HG02885 (cell line): Measurements from ENCODE around the gene MRFAP1L1.

Source experiments
- ATAC-seq: cut with Tn5 transposase; IDR thresholded peaks from one replicate; pipeline ENCODE4 v1.9.1; 2021; ENCODE audit warnings: mild to moderate bottlenecking; ENCODE audit not compliant: unreplicated experiment, poor library complexity

MRFAP1L1 gene

GRCh38 chr4:6718932-6719610 lies 9.4 kb upstream of the MRFAP1L1 start:
- ATAC-seq: no peak

DNA sequence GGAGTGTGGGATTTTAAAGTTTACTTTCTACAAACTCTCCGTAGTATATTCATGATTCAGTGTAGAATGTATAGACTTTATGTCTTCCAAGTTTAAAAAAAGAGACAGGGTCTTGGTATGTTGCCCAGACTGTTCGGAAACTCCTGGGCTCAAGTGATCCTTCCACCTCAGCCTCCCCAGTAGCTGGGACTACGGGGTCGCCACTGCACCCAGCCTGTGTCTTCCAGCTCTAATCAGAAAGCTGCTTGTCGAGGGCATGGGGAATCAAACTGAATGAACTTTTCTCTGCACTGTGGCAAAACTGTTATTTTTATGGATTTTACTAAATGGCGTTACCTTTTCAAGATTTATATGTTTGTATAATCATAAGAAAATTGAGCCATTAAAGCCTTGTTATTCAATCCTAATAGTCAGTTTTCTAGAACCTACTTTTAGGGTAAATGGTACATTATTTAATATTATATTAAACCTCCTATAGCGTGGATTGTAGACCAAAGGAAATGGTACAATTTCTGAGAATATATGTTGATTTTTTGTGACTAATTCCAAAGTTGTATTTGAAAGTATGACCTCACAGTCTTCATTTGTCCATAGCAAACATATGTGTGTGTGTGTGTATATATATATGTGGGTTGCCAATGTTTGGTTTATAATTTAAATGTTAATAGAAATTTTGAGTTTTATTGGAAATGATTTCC lies 7.4 kb upstream of the MRFAP1L1 start:
- ATAC-seq: no peak

DNA sequence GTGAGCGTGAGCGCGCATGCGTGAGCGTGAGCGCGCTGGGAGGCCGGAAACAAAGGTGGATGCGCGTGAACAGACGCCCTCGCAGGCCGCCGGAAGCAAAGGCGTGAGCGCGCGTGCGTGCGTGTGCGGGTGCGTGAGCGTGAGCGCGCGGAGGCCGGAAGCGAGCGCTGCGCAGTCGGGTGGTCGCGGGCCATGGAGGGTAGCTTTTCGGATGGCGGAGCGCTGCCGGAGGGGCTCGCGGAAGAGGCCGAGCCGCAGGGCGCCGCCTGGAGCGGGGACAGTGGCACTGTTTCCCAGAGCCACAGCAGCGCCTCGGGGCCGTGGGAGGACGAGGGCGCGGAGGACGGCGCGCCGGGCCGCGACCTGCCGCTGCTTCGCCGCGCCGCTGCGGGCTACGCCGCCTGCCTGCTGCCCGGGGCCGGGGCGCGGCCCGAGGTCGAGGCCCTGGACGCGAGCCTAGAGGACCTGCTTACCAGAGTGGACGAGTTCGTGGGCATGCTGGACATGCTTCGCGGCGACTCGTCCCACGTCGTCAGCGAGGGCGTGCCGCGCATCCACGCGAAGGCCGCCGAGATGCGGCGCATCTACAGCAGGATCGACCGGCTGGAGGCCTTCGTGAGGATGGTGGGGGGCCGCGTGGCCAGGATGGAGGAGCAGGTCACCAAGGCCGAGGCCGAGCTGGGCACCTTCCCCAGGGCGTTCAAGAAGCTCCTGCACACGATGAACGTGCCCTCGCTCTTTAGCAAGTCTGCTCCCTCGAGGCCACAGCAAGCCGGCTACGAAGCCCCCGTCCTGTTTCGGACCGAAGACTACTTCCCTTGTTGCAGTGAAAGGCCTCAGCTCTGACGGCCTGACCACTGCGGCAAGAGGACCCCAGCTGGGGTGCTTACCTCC lies 6.6 kb upstream of the MRFAP1L1 start, which contains the start of gene BLOC1S4:
Gene BLOC1S4, plus strand, starts transcription at position 157 of the 894 bp plus-strand sequence. Its CDS starts 36 bp downstream, at position 193.
- peak; percentile 87 for ATAC-seq

GRCh38 chr4:6715704-6716017 lies 6.0 kb upstream of the MRFAP1L1 start:
- no peak for ATAC-seq

DNA sequence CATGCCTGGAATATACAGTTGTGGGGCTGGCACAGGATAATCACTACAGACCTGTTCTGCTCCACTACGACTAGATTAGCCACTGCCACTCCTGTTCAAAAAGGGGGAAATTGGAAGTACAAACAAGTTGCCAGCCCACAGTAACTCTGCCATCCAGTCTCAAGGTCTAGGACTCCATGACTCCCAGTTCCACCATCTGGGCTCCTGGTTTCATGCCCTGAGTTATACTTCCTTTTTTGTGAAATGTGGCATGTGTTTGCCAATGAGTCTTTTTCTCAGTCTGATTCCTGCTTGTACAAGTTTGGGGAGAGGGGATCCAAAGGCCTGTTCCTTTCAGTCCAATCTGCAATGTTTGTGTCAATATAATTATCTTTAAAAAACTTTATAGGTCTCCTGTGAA lies 5.3 kb upstream of the MRFAP1L1 start:
- ATAC-seq: no peak

- ATAC-seq: no peak
Measured at GRCh38 chr4:6710996-6711395, 1.3 kb upstream of the MRFAP1L1 start.

- ATAC-seq: no peak
Measured at GRCh38 chr4:6710282-6710681, 617 bp upstream of the MRFAP1L1 start.

- ATAC-seq: no peak
Measured at GRCh38 chr4:6706173-6706572, 3.5 kb downstream of the MRFAP1L1 start.

GRCh38 chr4:6705646-6706045 lies 4.0 kb downstream of the MRFAP1L1 start:
- no peak for ATAC-seq

- no peak for ATAC-seq
Measured at GRCh38 chr4:6703786-6704185, 5.9 kb downstream of the MRFAP1L1 start.

DNA sequence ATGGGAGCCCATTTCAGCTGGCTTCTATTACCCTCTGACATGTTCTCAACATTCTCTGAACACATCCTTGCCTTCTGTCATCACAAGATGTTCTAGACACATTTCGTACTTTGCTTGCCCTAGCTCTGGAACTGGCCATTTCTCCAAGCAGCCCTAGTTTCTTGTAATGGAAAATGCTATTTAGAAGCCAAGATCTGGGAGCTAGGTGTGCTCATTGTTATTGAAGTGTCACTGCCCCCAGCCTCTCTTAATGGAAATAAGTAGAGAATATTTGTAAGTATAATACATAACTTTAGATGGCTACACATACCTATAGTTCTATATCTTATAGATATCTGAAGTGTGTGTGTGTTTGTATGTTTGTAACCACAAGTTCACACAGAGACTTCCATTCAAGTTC lies 6.9 kb downstream of the MRFAP1L1 start:
- ATAC-seq: no peak

GRCh38 chr4:6701371-6701770 lies 8.3 kb downstream of the MRFAP1L1 start:
- ATAC-seq: no peak

- no peak for ATAC-seq
Measured at GRCh38 chr4:6699903-6700302, 9.8 kb downstream of the MRFAP1L1 start.

GRCh38 chr4:6699388-6699787 lies 10.3 kb downstream of the MRFAP1L1 start:
- ATAC-seq: no peak

DNA sequence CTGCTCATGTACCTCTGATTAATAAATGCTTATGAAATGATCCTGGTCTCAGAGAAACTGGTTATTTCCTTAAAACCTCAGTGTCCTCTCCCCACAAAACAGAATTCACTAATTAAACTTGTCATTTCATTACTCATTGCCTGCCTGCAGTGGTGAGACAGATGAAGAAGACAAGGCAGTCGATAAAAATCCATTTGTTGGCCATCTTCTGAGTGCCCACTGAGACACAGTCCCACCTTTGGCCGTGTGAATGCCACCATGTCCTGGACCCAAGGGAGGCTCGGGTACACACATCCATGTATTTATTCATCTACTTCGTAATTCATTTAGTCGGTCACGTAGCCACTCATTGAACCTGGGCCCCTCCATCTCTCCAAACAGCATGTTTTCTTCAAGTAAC lies 12.5 kb downstream of the MRFAP1L1 start:
- ATAC-seq: no peak

GRCh38 chr4:6696611-6697010 lies 13.1 kb downstream of the MRFAP1L1 start:
- no peak for ATAC-seq

- no peak for ATAC-seq
Measured at GRCh38 chr4:6695660-6696610, 13.7 kb downstream of the MRFAP1L1 start.

GRCh38 chr4:6694177-6694901 lies 15.3 kb downstream of the MRFAP1L1 start:
- ATAC-seq: no peak
